GM12878 (cell line): ENCODE data around the gene SMIM32. TPM values are rescaled to one million over a fixed set of nuclear protein-coding genes. Genes with fewer than 3 reads are reported as not detected.

Source experiments
- ATAC-seq: fragments of 200-7000 bp; cut with Tn5 transposase; 3 replicates; pipeline ENCODE4 v1.9.1; 2020; ENCODE audit warnings: mild to moderate bottlenecking, moderate library complexity
- BruUV-seq: library from RNA; stranded (reverse); fragments of 400-500 nt; replicated peaks from 2 replicates; lab custom pipeline; 2021; lab: Mats Ljungman, UMichigan
- CTCF ChIA-PET: fragments of 300-600 bp; sonication (Branson Sonifier 250); formaldehyde crosslinking; extraction: SDS; loops from one replicate; lab custom pipeline; 2021; ENCODE audit warnings: inconsistent platforms; lab: Yijun Ruan, JAX
- POLR2A ChIA-PET: fragments of 350-600 bp; formaldehyde crosslinking; extraction: SDS; loops from one replicate; lab custom pipeline; 2021; ENCODE audit warnings: inconsistent platforms; lab: Charles Lee
- RAD21 ChIA-PET: fragments of 300-600 bp; sonication (Branson Sonifier 250); formaldehyde crosslinking; loops from one replicate; lab custom pipeline; 2023; ENCODE audit warnings: antibody characterized with exemption; ENCODE audit not compliant: unreplicated experiment; lab: Charles Lee
- SMC1A ChIA-PET: fragments of 300-600 bp; sonication (Branson Sonifier 250); formaldehyde crosslinking; loops from one replicate; lab custom pipeline; 2023; ENCODE audit not compliant: unreplicated experiment, uncharacterized antibody; lab: Charles Lee
- DNase-seq: peaks from one replicate; pipeline ENCODE4 v3.0.0-alpha.2; 2011; ENCODE audit warnings: low read depth, low spot score
- FAIRE-seq: peaks from 3 replicates; lab custom pipeline; 2011; peaks lifted over from hg19 to GRCh38; lab: Jason Lieb, UNC
- H2AFZ ChIP-seq: 2 replicates; pipeline ENCODE4 v1.6.0; 2011; ENCODE audit warnings: low read depth, low read length, control low read depth; ENCODE audit not compliant: control insufficient read depth
- H3K27ac ChIP-seq: 2 replicates; pipeline ENCODE4 v1.5.1; 2011; ENCODE audit warnings: control low read depth; ENCODE audit not compliant: control insufficient read depth, insufficient read depth
- H3K27me3 ChIP-seq, 2 experiments: replicated peaks in 1 of 2; 2 replicates each; pipeline versions ENCODE4 v1.6.0 to v1.6.1; 2011; ENCODE audit warnings: low read length in 1 of 2; ENCODE audit not compliant: control insufficient read depth in 2 of 2, insufficient read depth in 2 of 2
- H3K36me3 ChIP-seq, 2 experiments: 2 replicates each; pipeline ENCODE4 v1.5.1; 2011; ENCODE audit warnings: low read length in 1 of 2; ENCODE audit not compliant: control insufficient read depth in 2 of 2, insufficient read depth in 2 of 2
- H3K4me1 ChIP-seq: 2 replicates; pipeline ENCODE4 v1.6.1; 2011; ENCODE audit warnings: mild to moderate bottlenecking, low read length, moderate library complexity, mixed read lengths; ENCODE audit not compliant: control insufficient read depth, insufficient read depth
- H3K4me2 ChIP-seq: 2 replicates; pipeline ENCODE4 v1.6.0; 2011; ENCODE audit warnings: control low read depth; ENCODE audit not compliant: control insufficient read depth, insufficient read depth
- H3K4me3 ChIP-seq: fragments of 200-600 bp; sonication (generic); 2 replicates; pipeline ENCODE4 v1.5.1; 2016
- H3K79me2 ChIP-seq: 2 replicates; pipeline ENCODE4 v1.6.0; 2011; ENCODE audit warnings: low read length; ENCODE audit not compliant: control insufficient read depth, insufficient read depth
- H3K9ac ChIP-seq: 2 replicates; pipeline ENCODE4 v1.8.0; 2011; ENCODE audit warnings: low read length, control low read depth, mixed read lengths; ENCODE audit not compliant: control insufficient read depth, insufficient read depth
- H3K9me3 ChIP-seq: replicated peaks from 3 replicates; pipeline ENCODE4 v1.5.1; 2011; ENCODE audit warnings: mild to moderate bottlenecking, low read length; ENCODE audit not compliant: control insufficient read depth, insufficient read depth
- H4K20me1 ChIP-seq: 2 replicates; pipeline ENCODE4 v1.6.0; 2011; ENCODE audit not compliant: control insufficient read depth, insufficient read depth
- HCFC1 ChIP-seq: fragments of 150-350 bp; IDR thresholded peaks from 2 replicates; pipeline ENCODE4 v1.6.1; 2014; ENCODE audit warnings: low read length
- JUNB ChIP-seq: IDR thresholded peaks from 2 replicates; pipeline ENCODE4 v1.6.1; 2016; ENCODE audit warnings: antibody characterized with exemption, mild to moderate bottlenecking
- NR2C2 ChIP-seq: IDR thresholded peaks from 2 replicates; pipeline ENCODE4 v1.6.1; 2011; ENCODE audit warnings: borderline replicate concordance, low read depth; ENCODE audit not compliant: control insufficient read depth, insufficient read length
- PML ChIP-seq: IDR thresholded peaks from 2 replicates; pipeline ENCODE4 v1.6.1; 2012; ENCODE audit warnings: low read length, inconsistent platforms
- RBBP5 ChIP-seq: fragments of 200-600 bp; sonication (generic); conservative IDR thresholded peaks from 2 replicates; pipeline ENCODE4 v1.6.1; 2016
- TBL1XR1 ChIP-seq: IDR thresholded peaks from 2 replicates; pipeline ENCODE4 v1.6.1; 2012; ENCODE audit warnings: low read depth, low read length, improper control_type of control experiment
- WGBS: methylation state at CpG from one replicate; pipeline ENCODE4 v1.1.6; 2016; ENCODE audit warnings: low lambda C conversion rate; ENCODE audit not compliant: insufficient replicate concordance, insufficient coverage; ENCODE audit errors: missing lambda C conversion rate; 5-methylcytosine and 5-hydroxymethylcytosine counted together
- in situ Hi-C: fragments of 300-500 bp; cut with MboI; formaldehyde crosslinking; loops from 9 replicates; pipeline ENCODE4 v1.14.3; 2018; ENCODE audit warnings: mixed read lengths
- intact Hi-C: fragments of 100-400 bp; cut with micrococcal nuclease; formaldehyde crosslinking; loops from one replicate; pipeline ENCODE4 v1.14.2; 2022; ENCODE audit not compliant: unreplicated experiment
- polyA plus RNA-seq, 11 experiments: library from polyadenylated mRNA; depleted of rRNA in 4 of 11; unstranded in 6 of 11; stranded (reverse) in 5 of 11; fragments of >200 nt; fragmentation: Nextera tagmentation in 4 of 11; fragmentation: Illumina TruSeq in 1 of 11; extraction: Ambion mirVana in 4 of 11; extraction: Trizol in 1 of 11; gene quantifications; 1 replicate in 1 of 11; 2 replicates in 10 of 11; pipeline versions ENCODE4 v1.2.1 to v1.2.3, GENCODE V29; 2011 to 2016; ENCODE audit warnings: inconsistent platforms in 2 of 11, missing spikeins in 2 of 11, low read depth in 1 of 11
- total RNA-seq, 4 experiments: library from RNA; depleted of rRNA in 3 of 4; stranded (reverse); fragments of >200 nt in 3 of 4; fragmentation: Illumina TruSeq in 1 of 4; extraction: Trizol in 1 of 4; gene quantifications; 2 replicates each; pipeline versions ENCODE4 v1.2.1 to v1.2.3, GENCODE V29; 2013 to 2021
- TF ChIP-seq, protein P1 (sequence below): fragments of 450-650 bp; IDR thresholded peaks from 2 replicates; pipeline ENCODE4 v1.6.1; 2018; ENCODE audit warnings: borderline replicate concordance, mild to moderate bottlenecking; ENCODE audit not compliant: partially characterized antibody
- TF ChIP-seq, protein P2 (sequence below): IDR thresholded peaks from 2 replicates; pipeline ENCODE4 v1.6.1; 2012; ENCODE audit warnings: low read depth, low read length, improper control_type of control experiment

SMIM32 gene
- total and polyA plus RNA-seq, 10 of the 15 experiments (the other 5 are each of a cell fraction or from before 2014, with no cell fraction given) = not detected

DNA sequence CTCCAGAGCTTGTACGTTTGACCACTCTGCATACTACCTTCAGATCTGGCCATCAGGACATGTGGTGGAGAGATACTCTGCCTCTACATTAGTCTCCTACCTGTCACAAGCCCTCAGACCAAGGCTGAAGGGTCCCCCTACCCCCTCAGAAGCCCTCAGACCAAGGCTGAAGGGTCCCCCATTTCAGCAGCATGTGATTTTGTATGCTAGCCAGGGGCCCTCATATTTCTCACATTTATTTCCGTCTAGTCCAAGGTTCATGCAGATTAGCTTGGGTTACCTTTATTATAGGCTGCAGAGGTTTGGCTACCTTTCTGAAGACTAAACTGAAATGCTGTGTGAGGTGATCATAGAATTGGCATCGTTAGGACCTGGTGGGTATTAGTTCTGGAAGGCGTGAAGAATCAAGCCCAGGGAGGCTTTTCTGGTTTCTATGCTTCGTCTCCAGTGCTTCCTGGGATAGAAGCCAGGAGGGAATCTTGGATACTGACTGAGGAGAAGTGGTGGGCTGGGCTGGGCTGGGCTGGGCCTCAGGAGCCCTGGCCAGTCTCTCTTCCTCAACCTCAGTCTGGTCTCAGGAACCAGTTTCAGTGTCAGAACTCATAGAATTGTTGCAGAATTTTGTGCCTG, 2.8 kb downstream of the SMIM32 start (continued):
- TF ChIP-seq, protein P1, sequence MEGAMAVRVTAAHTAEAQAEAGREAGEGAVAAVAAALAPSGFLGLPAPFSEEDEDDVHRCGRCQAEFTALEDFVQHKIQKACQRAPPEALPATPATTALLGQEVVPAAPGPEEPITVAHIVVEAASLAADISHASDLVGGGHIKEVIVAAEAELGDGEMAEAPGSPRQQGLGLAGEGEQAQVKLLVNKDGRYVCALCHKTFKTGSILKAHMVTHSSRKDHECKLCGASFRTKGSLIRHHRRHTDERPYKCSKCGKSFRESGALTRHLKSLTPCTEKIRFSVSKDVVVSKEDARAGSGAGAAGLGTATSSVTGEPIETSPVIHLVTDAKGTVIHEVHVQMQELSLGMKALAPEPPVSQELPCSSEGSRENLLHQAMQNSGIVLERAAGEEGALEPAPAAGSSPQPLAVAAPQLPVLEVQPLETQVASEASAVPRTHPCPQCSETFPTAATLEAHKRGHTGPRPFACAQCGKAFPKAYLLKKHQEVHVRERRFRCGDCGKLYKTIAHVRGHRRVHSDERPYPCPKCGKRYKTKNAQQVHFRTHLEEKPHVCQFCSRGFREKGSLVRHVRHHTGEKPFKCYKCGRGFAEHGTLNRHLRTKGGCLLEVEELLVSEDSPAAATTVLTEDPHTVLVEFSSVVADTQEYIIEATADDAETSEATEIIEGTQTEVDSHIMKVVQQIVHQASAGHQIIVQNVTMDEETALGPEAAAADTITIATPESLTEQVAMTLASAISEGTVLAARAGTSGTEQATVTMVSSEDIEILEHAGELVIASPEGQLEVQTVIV = no peak
- TF ChIP-seq HCFC1 = no peak

DNA sequence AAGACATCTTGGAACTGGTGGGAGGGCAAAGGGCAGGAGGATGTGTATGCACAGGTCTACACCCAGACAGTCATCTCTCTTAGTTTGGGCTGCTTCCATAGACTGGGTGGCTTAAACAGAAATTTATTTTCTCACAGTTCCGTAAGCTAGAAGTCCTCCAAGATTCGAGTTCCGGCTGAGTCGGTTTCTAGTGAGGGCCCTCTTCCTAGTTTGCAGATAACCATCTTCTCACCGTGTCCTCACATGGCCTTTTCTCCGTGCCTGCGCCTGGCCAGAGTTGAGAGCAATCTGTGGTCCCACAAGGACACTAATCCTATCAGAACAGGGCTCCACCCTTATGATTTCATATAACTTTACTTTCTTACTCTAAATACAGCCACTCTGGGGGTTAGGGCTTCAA, 4.1 kb downstream of the SMIM32 start:
- no peaks in the 10 kb centered on the region for H3K4me1 ChIP-seq
- no peak overlapping the region for H2AFZ ChIP-seq
- ATAC-seq (no peak), FAIRE-seq (no peak), DNase-seq (no peak)
- intact Hi-C loops = no loop called here
- SMC1A ChIA-PET = no interaction called here
- CTCF ChIA-PET = interaction anchor here (1.1 to 1.4 kb wide), 4 partner anchors 10 to 244 kb away, joined by 3 to 4 read pairs (median 4); no protein-coding TSS in a partner anchor
- no peak overlapping the region for H3K4me2 ChIP-seq
- H3K9ac ChIP-seq = no peak overlapping the region
- no peak overlapping the region for H3K27ac ChIP-seq
- TF ChIP-seq NR2C2 (no peak), PML (no peak), TBL1XR1 (no peak), RBBP5 (no peak), JUNB (no peak)
- TF ChIP-seq, protein P2, sequence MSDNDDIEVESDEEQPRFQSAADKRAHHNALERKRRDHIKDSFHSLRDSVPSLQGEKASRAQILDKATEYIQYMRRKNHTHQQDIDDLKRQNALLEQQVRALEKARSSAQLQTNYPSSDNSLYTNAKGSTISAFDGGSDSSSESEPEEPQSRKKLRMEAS = no peak
- WGBS = 93% methylated on average over 7 of the region's 7 CpGs
- H3K36me3 ChIP-seq = no peaks in the 10 kb centered on the region
- BruUV-seq = no TSS peak
- H3K79me2 ChIP-seq = no peaks in the 10 kb centered on the region
- H4K20me1 ChIP-seq = no peaks in the 10 kb centered on the region
- no peaks in the 10 kb centered on the region for H3K9me3 ChIP-seq
- no peak overlapping the region for H3K4me3 ChIP-seq
- peaks cover 0 to 7% of the 10 kb centered on the region in 2 experiments; a peak in 2 of 4 replicates for H3K27me3 ChIP-seq
- in situ Hi-C loops = no loop called here
- POLR2A ChIA-PET = no interaction called here
- RAD21 ChIA-PET = no interaction called here
